Measurements from ENCODE around the gene ATXN7L3.

The ATXN7L3 gene

DNA sequence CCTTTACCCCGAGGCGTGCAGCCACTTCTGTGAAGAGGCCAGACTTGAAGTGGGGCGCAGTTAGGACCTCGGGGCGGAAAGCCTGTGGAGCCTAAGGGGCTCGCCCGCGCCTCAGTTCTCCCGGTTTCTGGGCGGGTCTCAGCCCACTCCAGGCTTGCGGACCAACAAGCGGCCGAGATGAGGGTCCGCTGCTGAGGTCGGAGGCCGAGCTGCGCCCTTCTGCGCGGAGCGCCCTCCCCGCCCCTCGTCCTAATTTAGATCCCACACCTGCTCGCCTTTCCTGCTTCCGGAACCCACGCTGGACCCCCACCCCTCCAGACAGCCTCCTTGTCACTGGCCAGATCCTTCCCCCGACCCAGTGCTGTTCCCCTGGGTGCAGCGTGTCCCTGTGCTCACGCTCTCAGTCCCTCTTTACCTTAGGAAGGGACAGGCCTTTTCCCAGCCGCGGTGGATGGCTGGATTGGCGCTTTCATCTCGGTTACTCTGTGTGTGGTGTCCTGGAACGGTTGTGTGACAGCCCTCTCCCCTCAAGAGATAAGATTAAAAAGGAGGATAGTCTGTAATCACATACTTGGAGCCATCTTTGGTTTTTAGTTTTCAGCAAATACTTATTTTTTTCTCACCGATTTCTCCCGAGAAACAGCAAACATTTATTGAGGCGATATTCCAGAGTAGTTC, 933 bp upstream of the ATXN7L3 start:
- DNase-seq = no peak

DNA sequence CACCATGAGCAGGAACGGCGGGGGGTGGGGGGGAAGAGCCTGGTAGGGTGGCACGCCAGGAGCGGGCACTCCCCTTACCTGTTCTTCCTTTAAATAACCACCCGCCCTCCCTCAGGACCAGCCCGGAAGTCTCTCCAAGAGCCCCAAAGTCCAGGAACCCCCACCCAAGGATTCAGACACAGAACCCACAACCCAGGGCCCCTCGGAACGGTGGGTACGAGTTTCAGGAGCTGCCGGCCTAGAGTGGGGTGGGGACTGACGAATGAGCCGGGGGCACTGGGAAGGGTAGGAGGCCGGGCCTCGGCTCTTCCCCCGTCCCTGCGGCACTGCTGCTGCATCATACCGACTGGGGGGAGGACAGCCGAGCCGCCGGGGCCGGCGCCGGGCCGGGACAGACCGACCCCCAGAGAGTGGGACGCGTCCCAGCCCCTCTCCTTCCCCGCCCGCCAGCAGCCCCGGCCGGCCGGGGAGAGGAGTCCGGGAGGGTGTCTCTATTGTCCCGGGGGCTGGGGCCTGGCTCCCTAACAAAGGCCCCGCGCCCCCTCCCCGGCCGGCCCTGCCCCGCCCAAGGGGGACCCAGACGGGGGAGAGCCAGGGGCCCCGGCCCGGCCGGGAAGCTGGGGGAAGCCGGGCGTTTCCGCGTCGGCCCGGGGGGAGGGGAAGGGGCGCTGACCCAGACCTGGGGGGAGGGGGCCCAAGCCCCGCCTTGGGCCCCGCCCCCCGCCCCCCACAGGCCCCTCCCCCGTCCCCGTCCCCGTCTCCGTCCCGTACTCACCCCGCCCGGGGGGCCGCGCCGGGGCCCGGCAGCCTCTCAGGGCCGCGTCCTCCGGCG, 747 bp downstream of the ATXN7L3 start:
- peak; percentile 59 for DNase-seq

DNA sequence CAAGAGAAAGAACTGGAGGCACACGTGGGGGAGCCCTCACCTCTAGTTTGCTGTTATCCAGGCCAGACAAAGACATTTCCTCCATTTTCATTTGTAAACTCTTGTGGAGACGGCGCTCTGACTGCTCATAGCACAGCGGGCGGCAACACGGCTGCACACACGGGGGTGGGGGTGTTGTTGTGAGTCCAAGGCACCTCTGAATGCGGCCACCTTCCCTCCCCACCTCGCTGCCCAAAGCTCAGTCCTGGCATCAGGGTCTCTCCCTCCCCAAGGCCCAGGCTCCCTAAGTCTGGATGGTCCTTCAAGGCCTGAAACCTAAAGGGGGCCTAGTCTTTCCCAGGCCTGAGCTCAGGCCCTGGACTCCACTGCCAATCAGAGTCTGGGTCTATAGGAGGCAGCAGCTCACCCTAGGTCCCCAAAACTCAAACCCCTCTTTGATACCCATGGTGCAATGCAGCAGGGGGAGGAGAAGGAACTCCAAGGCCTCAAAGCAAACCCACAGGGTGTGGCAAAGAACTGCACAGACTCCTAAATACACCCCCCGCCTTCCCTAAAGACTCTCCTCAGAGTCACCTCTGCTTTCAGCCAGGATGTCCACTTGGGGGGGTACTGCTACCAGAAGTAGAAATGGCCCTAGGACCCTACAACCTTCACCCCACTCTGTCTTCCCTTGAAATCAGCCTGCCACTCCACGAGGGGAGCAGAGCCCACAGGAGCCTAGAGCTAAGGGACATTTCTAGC, 1.5 kb downstream of the ATXN7L3 start:
- peak; percentile 34 for DNase-seq

DNA sequence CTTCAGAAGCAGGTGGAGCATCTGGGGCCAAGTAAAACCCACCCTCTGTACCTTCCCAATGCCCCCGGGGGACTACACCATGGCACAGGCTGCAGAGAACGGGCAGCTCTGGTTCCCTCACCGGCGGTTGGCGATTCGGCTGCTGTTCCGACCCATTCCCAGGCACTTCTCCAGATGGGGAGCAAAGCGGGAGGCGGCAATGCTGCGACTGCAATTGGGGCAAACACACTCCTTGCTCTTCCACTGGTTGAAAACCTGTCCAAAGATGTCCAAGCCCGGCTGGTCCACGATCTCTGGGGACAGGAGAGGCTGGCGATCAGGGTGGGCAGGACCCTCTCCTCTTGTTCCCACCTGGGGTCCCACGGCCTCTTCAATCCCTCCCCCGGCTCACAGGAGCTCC, 2.6 kb downstream of the ATXN7L3 start:
- no peak for DNase-seq

DNA sequence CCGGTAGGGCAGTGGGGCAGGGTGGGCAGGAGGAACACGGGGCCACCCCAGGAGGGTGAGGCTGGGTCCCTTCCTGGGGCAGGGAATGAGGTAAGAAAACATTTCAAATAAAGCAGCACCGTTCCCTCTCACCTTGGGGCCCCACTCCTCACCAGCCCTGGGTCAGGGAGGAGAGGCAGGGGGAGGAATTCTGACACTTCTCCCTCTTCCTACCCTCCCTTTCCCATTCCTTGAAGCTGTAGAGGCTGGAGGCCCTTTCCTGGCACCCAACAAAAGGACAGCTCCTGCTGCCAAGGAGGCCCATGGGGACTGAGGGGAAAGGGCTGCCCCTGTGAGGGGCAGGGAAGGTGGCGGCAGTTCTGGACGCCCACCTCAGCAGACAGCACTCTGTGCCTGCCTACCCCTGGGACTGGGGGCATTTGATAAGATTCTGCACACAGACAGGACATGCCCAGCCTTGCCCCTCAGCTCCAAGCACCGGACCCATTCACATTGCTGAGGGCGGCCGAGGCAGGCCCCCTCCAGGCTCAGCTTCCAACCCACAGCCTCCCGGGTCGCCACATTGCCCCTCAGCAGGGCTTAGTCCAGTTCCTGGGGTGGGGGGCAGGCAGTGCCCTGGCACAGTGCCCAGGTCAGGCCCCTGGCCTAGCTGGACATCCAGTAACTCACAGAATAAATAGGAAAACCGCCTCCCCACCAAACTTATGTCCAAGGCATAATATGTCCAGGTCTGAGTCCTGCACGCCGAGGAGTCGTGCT, 6.2 kb downstream of the ATXN7L3 start:
- no peak for DNase-seq

DNA sequence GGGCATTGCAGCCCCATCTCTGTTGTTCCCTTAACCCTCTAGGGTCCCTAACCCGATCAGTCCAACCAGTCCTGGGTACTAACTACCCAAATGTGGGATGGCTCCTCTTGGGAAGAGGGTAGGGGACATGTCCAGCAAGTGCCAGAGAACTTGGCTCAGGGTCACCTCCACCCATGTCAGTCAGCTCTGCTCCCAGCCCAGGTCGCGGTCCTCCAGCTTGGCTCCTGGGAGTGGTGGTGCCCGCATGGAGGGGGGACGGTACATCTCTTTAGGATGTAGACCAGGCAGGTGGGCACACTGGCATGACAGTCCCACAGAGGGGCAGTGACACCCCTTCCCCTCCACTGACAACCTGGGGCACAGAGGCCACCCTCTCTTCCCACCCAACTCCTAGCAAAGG, 6.9 kb downstream of the ATXN7L3 start:
- no peak for DNase-seq

DNA sequence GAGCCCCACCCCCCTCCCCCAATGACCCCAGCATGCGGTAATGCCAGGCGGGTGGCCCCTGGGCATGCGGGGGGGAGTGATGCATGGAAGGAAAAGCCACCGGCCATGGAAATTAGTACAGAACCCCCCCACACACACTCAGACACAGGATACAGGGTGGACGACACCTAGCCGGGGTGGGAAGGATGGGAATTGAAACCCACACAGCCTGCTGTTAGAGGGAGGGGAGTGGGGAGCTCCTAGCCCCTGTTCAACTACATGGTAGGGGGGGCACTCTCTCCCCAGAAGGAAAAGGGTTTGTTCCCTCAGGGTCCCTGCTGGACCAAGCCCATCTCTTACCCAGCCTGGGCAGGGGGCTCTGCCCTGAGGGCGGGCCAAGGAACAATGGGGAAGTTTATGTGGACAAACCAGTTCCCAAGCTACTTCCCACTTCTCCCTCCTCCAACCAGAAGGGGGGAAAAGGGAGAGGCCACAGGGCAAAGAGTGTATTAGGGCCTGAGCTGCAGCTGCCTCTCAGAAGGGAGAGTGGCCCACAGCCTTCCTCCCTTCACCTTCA, 7.7 kb downstream of the ATXN7L3 start:
- no peak for DNase-seq

DNA sequence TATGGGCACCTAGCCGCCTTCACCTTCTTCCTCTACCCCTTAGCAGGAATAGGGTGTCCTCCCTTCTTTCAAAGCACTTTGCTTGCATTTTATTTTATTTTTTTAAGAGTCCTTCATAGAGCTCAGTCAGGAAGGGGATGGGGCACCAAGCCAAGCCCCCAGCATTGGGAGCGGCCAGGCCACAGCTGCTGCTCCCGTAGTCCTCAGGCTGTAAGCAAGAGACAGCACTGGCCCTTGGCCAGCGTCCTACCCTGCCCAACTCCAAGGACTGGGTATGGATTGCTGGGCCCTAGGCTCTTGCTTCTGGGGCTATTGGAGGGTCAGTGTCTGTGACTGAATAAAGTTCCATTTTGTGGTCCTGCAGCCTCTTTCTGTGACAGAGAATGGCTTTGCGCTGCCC, 8.3 kb downstream of the ATXN7L3 start:
- DNase-seq = no peak

DNA sequence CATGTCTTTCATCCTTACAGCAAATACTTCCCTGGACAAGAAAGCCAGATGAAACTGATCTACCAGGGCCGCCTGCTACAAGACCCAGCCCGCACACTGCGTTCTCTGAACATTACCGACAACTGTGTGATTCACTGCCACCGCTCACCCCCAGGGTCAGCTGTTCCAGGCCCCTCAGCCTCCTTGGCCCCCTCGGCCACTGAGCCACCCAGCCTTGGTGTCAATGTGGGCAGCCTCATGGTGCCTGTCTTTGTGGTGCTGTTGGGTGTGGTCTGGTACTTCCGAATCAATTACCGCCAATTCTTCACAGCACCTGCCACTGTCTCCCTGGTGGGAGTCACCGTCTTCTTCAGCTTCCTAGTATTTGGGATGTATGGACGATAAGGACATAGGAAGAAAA, 9.2 kb downstream of the ATXN7L3 start:
- no peak for DNase-seq

DNA sequence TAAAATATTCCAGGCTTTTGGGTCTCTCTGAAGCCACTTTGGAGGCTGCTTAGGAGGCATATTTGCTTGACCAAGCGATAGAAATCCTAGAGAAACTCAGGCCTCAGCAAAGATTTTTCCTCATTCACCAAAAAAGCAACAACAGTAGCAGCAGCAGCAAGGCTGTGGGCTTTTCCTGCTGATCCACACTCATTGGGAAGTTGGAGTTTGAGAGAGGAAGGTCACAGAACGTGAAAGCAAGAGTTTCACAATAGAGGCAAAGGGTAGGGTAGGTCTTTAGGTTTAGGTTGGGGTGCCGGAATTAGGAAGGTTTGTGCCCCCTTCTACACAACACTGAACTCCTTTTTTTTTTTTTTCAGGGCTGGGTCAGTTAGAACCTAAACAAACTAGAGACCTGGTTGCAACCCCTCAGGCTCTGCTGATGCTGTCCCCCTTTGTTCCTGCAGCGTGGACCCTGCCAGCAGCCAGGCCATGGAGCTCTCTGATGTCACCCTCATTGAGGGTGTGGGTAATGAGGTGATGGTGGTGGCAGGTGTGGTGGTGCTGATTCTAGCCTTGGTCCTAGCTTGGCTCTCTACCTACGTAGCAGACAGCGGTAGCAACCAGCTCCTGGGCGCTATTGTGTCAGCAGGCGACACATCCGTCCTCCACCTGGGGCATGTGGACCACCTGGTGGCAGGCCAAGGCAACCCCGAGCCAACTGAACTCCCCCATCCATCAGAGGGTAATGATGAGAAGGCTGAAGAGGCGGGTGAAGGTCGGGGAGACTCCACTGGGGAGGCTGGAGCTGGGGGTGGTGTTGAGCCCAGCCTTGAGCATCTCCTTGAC, 10.9 kb downstream of the ATXN7L3 start:
- DNase-seq = no peak

DNA sequence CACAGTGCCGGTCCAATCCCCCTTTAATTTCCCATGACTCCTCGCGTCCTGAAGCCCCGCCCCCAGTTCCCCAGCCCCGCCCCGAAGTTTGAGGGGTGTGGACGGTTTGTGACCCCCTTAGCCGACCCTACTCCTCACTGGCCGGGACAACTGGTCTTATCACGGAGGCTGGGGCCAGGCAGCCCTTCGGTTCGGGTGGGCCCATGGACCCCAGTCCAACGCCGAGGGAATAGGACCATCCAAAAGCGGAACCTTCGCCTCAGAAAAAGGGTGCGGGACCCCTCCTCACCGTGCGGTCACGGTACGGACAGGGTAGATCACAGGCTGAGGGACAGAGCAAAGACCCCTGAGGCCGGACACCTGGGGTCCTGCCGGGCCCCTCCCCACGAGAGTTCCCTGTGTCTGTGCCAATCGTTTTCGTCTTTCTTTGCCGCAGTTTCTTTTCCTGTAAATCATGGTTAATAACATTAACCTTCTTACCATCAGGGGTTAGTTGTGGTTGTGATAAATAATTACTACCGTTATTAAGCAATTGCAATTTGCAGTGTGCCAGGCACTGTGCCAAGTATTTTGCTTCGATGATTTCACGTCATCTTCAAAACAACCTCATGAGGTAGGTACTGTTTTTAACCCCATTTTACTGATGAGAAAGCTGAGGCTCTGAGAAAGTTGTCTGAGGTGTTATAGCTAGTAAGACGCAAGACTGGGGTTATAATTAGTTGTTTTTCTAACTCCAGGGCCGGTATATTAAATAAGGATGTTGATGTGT, 12.4 kb downstream of the ATXN7L3 start:
- peak; percentile 34 for DNase-seq

DNA sequence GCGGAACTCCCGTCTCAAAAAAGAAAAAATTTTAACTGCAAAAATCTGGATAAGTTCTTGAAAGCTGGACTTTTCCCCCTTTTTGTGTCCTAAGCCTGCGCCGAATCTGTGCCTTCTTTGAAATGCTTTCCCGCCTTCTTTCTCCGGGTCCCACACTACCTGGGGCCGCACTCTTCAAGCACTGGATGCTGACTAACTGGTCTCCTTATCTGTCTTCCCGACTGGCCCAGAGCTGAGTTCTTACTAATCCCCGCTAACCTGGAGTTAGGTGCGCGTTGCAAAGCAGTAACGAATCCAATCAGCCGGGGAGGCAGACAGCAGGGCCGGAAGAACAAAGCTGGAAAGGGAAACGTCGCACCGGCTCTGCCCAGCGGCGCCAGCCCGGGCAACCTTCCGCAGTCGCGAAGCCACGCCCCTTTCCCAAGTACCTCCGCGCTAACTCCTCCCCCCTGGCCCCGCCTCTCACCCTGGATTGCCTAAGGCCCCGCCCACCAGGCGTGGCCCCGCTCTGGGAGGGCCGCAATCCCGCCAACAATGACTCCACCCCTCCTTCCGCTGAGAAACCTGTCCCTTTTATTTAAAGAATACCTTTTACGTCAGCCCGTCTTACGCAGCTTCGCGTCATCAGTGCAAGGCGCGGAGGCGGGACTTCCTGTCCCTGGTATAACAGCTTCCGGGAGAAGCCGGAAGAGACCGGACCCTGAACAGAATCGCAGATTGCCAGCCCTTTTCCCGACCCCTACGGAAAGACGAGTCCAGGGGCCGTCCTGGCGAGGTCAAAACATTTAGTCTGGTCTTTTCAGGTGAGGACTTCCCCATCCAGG, 13.2 kb downstream of the ATXN7L3 start, which contains the start of gene TMUB2:
TSS of gene TMUB2 (plus strand) at position 666 of the 824 bp plus-strand sequence. CDS start 737 bp downstream, outside the sequence.
- DNase-seq = peak; percentile 100

DNA sequence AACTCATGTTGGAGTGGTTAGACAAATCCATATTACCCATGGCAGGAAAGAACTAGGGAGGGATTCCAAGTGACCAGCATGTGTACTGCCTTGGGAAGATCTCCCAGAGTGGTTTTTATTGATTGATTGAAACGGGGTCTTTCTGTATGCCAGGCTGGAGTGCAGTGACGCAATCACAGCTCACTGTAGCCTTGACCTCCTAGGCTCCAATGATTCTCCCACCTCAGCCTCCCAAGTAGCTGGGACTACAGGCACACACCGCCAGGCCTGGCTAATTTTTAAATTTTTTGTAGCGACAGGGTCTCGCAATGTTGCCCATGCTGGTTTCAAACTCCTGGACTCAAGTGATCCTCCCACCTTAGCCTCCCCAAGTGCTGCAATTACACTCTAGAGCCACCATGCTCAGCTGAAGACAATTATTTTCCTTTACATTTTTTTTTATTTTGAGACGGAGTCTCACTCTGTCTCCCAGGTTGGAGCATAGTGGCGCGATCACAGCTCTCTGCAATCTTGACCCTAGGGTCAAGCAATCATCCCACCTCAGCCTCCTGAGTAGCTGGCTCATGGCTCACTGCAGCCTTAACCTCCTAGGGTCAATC, 15.4 kb downstream of the ATXN7L3 start:
- DNase-seq = no peak

DNA sequence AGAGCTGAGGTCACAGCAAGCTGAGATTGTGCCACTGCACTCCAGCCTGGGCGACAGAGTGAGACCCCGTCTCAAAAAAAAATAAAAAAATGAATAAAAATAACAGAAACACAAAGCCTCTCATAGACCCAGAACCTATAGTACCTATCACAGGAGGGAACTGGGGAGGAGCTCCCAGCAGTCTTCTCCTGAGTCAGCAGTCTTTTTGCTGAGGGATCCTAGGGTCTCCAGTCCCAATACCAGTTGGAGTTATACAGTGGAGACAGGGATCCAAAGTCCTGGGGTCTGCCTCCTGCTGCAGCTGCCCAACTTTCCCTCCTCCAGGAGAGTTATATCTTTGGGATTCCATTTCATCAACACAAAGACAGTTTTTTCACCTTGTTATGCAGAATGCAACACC, 16.7 kb downstream of the ATXN7L3 start:
- DNase-seq = no peak

DNA sequence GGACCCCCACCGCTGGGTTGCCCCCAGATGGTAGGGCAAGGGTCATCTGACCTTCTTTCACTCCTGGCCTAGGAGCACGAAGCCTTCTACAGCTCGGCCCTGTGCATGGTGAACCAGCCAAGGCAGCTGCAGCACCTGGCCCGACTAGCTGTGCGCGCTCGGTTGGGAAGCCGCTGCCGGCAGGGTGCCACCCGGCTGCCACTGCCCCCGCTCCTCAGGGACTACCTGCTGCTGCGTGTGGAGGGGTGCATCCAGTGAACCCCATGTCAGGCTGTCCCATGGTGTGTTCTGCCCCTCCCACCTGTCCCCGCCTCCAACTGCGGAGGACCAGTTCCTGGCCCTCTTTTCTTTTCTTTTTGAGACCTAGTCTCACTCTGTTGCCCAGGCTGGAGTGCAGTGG, 21.6 kb downstream of the ATXN7L3 start:
- no peak for DNase-seq

DNA sequence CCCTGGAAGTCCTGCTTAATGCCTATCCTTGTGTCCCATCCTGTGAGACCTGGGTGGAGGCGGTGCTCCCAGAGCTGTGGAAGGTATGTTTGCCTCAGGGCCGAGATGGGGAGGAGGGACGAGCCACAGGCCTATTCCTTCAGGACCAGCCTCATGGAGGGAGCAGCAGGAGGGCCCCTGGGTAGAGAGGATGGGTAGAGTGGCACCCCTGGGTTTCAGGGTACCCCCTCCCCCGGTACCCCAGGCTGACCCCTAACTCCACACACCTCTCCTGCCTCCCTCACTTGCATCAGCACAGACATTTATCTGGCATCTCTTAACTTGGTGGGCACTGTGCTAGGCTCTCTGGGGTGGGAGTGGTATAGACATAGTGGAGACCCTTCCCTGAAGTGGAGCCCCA, 22.0 kb downstream of the ATXN7L3 start:
- DNase-seq = no peak

DNA sequence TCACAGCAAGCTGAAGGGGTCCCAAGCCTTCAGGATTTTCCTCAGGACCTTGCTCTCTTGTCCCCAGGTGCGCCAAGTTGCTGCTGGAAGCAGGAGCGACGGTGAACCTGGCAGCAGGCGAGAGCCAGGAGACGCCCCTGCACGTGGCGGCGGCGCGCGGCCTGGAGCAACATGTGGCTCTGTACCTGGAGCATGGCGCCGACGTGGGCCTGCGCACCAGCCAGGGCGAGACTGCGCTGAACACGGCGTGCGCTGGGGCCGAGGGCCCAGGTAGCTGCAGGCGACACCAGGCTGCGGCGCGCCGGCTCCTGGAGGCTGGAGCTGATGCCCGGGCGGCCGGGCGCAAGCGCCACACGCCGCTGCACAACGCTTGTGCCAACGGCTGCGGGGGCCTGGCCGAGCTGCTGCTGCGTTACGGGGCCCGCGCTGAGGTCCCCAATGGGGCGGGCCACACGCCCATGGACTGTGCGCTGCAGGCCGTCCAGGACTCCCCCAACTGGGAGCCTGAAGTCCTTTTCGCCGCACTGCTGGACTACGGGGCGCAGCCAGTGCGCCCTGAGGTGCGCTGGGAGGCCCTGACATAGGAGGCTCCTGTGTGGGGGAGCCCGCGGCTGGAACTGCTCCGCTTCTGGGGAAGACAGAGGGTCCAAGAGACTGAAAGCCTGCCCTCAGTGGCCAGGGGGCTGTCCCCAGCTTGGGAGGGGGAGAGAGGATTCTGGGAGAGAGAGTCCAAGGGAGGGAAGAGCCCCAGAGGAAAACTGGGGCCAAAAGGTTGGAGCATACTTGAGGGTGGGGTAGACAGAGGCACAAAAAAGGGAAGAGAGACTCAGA, 22.8 kb downstream of the ATXN7L3 start:
- DNase-seq = no peak

DNA sequence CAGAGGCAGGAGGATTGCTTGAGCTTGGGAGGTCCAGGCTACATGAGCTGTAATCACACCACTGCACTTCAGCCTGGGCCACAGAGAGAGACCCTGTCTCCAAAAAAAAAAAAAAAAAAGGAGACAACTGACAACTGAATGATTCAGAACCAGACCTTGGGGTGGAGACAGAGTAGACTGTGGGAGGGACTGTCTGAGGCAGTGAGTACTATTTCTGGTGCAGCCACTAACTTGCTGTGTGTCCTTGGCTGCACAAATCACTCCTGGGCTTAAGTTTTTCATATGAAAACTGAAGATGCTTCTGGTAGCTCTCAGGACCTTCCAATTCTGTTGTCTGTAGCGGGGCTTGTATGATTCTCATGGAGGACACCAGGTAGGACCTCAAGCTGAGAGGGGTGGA, 23.4 kb downstream of the ATXN7L3 start:
- no peak for DNase-seq

DNA sequence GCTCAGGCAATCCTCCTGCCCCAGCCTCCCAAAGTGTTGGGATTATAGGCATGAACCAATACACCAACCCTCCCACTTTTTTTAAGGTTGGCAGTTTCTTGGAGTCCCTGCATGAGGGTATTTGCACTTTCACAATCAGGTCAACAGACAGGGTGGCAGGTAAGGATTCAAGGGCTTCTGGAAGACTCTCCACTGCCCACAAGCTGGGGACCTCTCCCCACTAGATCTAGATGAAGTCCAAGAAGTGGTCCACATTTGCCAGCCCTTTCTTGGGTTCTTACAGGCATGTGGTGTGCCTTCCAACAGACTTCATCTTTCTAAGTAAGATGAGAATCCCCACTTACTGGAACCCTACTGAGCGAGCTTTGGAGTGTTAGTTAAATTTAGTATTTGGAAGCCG, 25.3 kb downstream of the ATXN7L3 start:
- no peak for DNase-seq

Data from activated naive CD4-positive, alpha-beta T cell treated with Interleukin-2 at 50 U/mL for 16 hours (primary cell).